Measurements from ENCODE around the gene GALNT18.

Gene GALNT18

DNA sequence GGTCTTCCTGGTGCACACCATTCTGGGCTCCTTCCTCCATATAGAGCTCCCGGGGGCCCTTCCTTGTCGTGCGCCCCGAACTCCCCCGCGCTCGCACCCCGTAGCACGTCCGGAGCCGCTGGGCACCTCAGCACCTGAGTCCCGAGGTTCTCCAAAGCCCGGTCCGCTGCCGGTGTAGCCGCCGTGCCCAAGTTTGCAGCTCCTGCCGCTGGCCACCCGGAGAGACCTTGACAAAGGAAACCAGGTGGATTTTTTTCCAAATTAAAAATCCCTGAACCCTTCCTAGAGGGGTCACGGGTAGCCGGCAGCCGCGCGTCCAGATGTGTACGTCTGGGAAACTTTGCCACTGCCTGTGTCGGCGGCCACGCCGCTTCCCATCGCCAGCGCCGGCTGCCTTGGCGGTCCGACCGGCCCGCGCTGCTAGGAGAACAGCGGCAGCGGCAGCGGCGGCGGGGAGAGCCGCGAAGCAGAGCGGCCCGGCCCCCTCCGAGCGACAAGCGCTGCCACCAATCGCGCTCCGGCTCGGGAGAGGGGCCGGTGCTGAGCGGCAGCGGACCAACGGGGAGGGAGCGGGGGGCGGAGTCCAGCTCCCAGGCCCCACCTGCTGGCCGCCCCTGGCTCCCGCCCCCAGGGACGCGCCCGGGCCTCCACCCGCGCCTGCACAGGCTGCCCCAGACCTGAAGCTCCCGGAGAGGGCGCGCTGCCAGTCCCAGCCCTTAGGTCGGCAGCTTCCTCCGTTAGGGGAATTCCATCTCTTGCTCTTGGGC, at the start of gene GALNT18:
Gene GALNT18 (minus strand): TSS at position 433 of the 767 bp plus-strand sequence.
- peak; percentile 78 for DNase-seq

DNA sequence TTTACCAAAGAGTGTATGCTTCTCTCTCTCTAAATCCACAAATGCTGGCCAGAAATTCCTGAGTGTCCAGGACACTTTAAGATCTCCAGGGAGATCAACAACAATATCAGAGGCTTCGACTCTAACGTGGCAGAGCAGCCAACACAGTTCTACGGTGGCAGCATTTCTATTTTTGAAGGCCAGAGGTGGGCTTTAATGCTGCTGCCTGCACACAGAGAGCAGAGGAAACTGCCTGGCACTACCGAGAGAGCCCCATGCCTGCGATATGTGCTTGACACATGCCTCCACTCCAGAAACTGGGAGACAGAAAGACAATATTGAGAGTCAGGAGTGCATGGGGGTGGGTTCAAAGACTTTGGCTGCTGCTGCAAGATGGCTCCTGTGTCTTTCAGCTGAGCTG, 48.8 kb upstream of the GALNT18 start:
- DNase-seq: no peak

DNA sequence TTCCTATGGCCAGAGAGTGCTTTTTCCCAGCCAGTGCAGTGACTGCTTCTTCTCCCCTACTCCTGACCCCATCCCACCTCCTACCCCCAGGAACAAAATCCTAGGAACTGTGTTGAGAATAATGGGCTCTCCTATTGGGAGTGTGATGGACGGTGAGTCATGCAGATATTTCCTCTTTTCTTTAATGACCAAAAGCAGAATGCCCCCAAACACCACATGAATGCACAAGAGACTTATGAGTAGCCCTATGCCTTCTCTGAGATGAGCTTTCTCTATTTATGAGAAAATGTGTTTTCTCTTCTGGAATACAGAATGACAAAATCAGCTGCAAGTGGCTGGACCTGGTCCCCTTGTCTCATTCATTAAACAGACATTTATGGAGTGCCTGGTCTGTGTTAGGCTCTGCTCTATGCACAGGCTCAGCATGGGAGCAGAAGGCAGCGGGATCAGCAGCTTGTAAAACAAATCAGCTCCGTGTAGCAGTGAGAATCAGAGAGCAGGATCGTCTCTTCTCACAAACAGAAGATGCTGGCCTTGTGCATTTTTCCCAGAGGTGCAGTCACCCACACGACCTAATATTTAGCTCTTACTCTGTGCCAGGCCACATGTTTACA, 47.5 kb upstream of the GALNT18 start:
- DNase-seq: no peak

GRCh38 chr11:11668781-11669180, 47.0 kb upstream of the GALNT18 start:
- no peak for DNase-seq

GRCh38 chr11:11668274-11668673, 46.5 kb upstream of the GALNT18 start:
- DNase-seq: no peak

GRCh38 chr11:11667056-11667455, 45.3 kb upstream of the GALNT18 start:
- no peak for DNase-seq

GRCh38 chr11:11665407-11665806, 43.6 kb upstream of the GALNT18 start:
- DNase-seq: no peak

DNA sequence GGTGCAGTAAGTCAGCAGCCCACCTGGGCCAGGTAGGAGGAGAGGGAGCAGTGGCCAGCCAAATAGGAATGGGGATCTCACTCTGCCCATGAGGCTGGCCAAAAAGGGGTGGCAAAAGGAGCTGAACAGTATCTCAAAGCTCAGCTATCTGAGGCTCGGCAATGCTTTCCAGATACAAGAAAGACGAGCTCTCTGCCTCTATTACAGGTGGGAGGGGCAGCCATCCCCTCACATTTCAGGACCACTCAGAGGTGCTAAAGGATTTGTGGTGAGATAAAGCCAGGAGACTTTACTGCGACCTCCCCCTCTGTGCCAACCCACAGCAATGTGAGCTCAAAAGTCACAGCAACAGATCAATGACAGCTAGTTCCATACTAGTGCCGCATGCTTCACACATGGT, 42.1 kb upstream of the GALNT18 start:
- DNase-seq: no peak

DNA sequence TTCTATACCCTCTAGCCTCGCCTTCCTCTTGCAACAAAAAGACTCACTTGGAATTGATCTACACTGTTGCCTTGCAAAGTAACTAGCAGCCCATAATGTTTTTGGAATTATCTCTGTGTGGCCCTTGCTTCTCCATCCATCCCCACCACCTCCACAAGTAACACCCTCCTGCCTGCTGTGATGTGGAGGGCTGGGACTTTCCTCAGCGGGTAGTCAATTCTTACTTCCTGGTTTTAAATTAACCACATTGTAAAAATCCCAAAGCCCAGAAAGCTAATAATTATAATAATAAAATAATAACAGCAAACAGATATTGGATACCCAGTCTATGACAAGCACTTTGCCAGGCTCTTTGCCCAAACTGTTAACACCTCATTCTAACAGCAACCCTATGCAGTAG, 40.8 kb upstream of the GALNT18 start:
- no peak for DNase-seq

- DNase-seq: peak; percentile 21
Observed at GRCh38 chr11:11661326-11662040, 39.7 kb upstream of the GALNT18 start.

- no peak for DNase-seq
Observed at GRCh38 chr11:11660363-11660740, 38.5 kb upstream of the GALNT18 start.

DNA sequence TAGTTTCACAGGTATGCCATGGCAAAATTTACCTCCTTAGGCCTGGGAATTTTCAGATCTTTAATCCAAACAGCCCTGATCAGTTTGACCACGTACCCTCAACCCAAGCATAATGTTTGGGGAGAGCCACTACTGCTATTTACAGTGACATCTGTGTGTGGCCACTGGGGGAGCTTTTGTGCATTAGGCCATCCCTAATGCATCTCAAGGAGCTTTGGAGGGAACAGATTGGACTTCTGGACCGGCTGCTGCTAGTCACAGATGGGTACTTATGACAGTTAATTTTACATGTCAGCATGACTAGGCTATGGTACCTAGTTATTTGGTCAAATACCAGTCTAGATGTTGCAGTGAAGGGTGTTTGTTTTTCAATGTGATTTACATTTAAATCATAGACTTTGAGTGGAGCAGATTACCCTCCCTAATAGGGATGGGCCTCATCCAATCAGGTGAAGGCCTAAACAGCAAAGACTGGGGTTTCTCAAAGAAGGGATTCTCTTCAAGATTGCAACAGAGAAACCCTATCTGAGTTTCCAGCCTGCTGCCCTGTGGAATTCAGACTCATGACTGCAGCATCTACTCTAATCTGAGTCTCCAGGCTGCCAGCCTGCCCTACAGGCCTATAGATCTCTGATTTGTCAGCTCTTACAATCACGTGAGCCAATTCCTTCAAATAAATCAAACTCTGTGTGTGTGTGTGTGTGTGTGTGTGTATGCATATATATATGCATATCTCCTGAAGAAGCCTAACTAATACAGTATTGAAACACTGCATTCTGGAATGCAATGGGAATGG, 38.0 kb upstream of the GALNT18 start:
- no peak for DNase-seq

DNA sequence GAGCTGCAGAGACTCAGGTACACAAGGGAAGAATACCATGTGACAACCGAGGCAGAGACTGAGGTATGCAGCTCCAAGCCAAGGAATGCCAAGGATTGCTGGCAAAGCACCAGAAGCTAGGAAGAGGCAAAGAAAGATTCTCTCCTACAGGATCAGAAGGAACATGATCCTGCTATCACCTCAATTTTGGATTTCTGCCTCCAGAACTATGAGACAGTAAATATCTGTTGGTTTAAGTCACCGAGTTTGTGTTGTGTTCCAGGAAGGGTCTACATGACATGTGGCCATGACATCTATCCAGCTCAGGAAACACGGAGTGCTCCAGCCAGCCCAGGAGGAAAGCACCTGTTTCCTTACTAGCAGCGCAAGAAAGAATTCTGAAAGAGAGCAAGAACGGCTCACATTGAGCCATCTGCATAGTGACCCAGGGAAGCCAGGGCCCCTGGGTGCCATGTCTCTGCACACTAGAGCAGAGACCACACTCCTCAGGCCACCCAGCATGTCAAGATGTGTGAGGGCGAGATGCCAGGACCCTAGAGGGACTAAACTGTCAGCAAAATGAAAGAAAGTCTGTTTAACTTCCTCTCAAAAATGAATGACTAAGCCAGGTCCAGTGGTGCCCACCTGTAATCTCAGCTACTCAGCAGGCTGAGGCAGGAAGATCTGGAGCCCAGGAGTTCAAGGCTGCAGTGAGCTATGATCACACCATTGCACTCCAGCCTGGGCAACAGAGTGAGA, 35.6 kb upstream of the GALNT18 start:
- DNase-seq: no peak

DNA sequence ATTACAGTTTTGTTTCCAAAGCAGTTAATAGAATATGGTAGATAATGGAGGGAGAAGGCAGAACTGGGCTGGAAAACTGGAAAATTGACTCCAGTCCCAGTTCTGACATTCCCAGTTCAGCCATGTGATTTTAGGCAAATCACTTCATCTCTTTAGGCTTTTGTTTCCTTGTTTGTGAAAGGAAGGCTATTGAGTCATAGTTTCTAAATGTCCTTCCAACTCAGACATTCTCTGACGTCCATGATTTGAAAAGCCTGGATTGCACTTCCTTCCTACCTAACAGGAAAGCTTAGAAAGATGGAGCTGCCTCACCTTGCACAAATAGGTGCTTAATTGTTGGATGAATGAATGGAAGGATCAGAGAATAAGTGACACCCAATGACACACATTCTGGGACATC, 19.8 kb upstream of the GALNT18 start:
- DNase-seq: no peak

GRCh38 chr11:11640996-11641395, 19.2 kb upstream of the GALNT18 start:
- DNase-seq: no peak

DNA sequence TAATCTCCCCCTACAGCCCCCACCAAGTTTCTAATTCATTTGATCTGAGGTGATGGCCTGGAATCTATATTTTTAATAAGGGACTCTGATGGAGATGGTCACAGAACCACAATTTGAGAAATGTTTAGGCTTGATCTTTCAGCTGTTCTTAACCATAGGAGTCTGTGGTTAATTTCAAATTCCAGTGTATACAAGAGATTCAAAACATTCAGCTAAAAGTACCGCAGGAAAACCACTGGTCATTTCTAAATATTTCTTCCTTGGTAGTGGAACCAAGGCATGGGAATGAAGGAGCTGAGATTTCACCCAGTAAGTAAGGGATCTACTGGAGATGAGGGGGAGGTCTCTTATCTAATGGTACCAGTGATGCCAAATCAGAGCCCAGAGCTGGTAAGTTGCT, 18.3 kb upstream of the GALNT18 start:
- no peak for DNase-seq

DNA sequence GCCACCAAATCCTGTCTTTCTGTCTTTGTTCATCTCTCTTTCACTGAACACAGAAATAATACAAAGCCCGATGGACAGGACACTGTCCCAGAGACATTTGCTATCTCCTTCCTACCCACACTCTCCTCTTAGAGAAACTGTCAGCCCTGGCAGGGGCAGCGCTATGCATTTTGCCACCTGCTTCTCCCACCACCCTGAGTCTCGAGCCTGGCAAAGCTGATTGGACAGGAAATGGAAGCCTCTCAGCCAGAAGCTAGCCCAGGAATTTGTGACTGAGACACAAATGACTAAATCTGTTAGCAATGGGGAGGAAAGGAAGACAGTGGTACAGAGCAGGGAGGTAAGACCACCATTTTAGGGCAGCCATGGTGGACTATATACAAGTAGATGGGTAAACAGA, 14.9 kb upstream of the GALNT18 start:
- DNase-seq: no peak

GRCh38 chr11:11635443-11635842, 13.6 kb upstream of the GALNT18 start:
- DNase-seq: no peak

DNA sequence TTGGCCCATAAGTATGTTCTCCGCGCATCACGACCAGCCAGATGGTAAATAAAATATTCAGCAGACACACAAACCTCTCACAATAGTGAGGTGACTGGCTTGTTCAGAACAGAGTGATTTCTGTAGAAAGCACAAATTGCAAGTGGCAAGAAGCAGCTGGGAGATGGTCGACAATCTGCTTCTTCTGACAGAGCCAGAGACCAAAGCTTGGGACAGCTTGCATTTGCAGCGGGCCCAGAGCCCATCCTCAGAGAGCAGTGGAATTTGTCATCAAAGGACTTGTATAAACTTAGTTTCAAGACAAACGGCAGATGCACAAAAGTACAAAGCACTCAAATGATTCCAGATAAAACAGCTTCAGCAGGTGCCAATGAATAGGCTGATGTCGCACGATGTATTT, 7.6 kb upstream of the GALNT18 start:
- DNase-seq: no peak

DNA sequence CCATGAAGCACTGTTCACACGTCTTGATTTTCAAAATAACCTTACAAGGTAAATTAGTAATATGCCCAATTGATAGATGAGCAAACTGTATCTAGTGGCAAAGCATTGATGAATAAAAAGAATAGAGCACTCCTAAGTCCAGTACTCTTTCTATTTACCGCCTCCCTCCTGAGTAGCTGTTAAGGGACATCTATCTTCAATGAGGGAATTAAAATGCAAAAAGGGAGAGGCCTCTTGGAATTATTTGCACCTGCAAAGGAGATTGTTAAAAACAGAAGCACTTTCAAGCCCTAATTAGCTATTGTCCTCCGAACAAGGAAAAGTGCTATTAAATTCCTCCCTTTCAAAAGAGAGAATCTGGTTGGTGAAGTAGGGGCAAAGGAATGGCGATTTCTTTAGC, 6.8 kb upstream of the GALNT18 start:
- no peak for DNase-seq

- no peak for DNase-seq
Observed at GRCh38 chr11:11626128-11626527, 4.3 kb upstream of the GALNT18 start.

DNA sequence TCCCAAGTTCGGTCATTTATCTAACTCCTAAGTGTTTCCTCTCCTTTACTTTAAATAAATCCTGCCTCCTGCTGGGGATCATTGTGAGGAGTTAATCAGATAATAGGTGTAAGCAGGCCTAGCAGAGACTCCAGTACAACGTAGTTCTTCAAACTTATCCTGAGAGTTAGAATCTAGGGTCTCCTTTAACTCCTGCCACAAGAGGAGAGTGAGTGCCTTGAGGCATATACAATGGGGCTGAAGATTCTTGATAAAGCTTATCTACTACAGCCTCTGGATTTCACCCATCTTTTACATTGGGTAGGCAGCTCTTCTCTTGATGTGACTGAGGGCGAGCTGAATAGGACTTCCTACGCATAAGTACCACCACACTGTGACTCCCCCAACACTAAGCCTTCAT, 3.1 kb upstream of the GALNT18 start:
- DNase-seq: no peak

DNA sequence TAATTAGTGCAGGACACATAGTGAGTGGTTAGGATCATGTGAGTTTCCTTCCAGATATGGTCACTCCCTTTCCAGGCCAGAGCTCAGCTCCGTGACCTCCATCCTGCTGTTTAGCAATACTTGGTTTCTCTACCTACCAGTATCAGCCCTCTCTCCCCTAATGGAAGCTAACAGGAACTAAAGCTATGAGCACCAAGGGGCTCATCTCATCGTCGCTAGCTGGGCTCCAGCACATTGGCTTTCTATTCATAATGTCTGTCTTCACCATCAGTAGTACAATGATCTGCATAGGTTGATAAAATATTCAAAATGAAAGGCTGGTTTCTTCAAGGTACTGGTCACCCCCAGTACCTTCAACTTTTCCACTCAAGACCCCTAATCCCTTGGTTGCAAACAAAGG, 2.4 kb upstream of the GALNT18 start:
- DNase-seq: no peak

All from NCI-H1694 treated with DMSO at 0.1 percent for 48 hours (cell line).